T-helper 1 cell treated with Interleukin-12 subunit alpha and Interleukin-12 subunit beta and Interleukin-4 antibody, amounts not matched to agents 30 ng/mL and 1 ng/mL, for 36 hours (primary cell): ENCODE data around the gene NACC2. TPM values are rescaled to one million over a fixed set of nuclear protein-coding genes. Genes with fewer than 3 reads are reported as not detected.
"Not testable (repeated sequence)": the region's sequence is repeated elsewhere in the genome, so short reads cannot be mapped to it uniquely, and the experiment has no call there.

Source experiments
- intact Hi-C: fragments of 100-400 bp; cut with micrococcal nuclease; formaldehyde crosslinking; loops from one replicate; pipeline ENCODE4 v1.15.1; 2024
- total RNA-seq: library from RNA; stranded (reverse); gene quantifications from 2 replicates; pipeline ENCODE4 v1.2.3, GENCODE V29; 2022

NACC2 gene
- total RNA-seq, 1 donor from 2014 or later = 3.7 TPM

- intact Hi-C loops = loop anchor here (10.0 kb wide), 2 partner anchors 432 to 1502 kb away; partner anchors contain the start of genes EHMT1 and NOTCH1
Observed at GRCh38 chr9:136112541-136112940, 17.5 kb upstream of the NACC2 start.

DNA sequence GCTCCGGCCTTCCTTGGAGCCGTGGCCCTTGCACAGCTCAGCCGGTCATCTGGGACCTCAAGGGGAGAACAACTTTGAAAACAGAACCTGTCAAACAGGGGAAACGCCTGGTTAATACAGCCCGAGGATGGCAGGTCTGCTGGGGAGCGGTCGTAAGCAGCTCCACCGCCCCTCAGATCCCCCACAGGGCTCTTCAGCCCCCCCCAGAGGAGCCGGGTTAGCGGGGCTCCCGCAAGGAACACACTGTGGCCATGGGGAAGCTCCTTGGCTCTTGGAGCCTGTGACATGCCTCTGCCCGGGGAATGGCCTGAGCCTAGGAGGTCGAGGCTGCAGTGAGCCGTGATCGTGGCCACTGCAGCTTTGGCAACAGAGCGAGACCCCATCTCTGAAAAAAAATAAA is 16.8 kb upstream of the NACC2 start:
- intact Hi-C loops = loop anchor here (10.0 kb wide), 2 partner anchors 433 to 1503 kb away; partner anchors contain the start of genes EHMT1 and NOTCH1

DNA sequence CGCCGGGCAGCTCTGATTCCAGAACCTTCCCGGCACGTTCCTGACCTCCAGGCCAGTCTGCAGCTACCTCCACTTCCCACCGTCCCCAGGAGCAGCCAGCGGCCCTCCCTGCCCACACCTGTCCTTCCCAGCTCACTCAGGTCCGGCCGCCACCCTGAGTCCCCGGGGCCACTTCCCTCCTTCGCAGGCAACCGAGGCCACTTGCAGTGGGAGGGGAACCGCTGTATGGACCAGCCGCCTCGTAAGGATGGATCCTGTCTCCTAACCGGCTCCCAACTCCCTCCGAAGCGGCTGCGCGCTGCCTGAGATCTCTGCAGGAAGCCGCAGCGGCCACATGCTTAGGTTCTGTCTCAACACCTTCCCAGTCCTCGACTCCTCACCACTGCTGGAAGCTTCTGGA is 16.1 kb upstream of the NACC2 start:
- intact Hi-C loops = loop anchor here (10.0 kb wide), 2 partner anchors 434 to 1504 kb away; partner anchors contain the start of genes EHMT1 and NOTCH1

DNA sequence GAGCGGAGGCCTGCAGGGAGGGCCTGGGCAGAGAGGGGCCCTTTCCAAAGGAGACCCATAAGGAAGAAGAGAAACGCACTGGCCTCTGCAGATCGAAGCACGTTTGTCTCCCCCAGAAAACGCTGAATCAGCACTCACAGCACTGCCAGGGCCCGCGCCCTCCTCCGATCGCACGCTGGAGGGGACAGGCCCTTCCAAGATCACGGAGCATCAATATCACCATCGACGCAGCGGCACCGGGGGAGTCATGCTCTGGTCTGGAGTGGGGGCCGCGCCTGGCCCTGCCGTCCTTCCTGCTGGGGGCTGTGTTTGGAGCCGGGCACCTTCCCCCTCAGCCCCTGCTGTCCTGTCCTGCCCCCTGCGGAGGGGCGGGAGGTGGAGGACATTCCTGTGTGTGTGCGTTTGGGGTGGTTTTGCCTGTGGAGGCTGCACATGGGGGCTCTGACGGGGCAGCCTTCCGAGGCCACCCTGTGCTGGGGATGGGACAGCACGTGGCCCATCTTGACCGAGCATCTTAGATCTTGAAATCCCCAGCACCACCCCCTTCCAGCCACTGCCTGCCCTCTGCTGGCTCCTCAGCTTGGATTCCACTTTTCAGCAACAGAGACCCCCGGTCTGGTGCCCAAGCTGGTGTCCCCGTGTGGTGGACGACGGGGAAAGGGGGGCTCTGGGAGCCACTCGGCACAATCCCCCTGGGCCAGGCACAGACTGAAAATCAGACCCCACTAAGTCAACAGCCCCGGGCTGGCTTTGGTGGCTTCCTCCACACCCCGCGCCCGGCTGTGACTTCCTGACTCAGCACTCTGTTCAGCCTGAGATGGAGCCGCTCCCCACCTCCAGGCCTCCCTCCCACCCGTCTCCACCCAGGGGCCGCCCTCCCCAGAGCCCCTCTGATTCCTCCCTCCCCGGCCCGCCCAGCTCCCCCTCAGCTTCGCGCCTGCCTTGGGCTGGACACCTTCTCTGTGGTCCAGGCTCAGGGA is 15.3 kb upstream of the NACC2 start:
- intact Hi-C loops = loop anchor here (10.0 kb wide), 2 partner anchors 434 to 1504 kb away; partner anchors contain the start of genes EHMT1 and NOTCH1

GRCh38 chr9:136109351-136110081 is 14.4 kb upstream of the NACC2 start:
- intact Hi-C loops = loop anchor here (1.0 to 10.0 kb wide), 9 partner anchors 9 to 1505 kb away; partner anchors contain the start of genes CAMSAP1, DNLZ, EHMT1 and NACC2

DNA sequence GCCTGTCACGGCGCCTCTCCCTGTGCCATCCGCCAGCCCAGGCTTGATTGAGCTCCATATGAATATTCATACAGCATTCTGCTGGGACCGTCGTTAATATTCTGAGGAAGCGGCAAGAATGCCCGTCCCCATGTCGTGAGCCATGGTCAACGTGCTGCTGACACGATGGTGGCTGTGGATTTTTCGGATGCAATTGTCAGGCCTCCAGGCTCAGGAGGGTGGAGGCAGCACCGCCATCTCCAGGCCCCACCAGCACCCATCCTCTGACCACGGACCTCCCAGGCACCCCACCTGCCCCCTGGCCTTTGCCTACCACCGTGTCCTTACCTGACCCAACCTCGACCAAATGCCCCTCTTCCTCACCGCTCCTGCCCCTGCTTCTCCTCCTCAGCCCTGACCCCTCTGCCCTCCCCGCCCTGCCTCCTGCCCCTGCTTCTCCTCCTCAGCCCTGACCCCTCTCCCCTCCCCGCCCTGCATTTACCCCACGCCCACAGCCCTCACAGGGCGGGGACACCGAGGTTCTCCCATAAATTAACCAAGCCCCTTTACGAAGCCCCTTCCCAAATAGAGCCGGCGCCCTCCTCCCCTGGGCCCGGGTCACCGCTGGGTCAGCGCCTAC is 13.7 kb upstream of the NACC2 start:
- intact Hi-C loops = loop anchor here (1.0 to 5.0 kb wide), 7 partner anchors 10 to 255 kb away; partner anchors contain the start of genes CAMSAP1, DNLZ, NACC2 and TMEM250

DNA sequence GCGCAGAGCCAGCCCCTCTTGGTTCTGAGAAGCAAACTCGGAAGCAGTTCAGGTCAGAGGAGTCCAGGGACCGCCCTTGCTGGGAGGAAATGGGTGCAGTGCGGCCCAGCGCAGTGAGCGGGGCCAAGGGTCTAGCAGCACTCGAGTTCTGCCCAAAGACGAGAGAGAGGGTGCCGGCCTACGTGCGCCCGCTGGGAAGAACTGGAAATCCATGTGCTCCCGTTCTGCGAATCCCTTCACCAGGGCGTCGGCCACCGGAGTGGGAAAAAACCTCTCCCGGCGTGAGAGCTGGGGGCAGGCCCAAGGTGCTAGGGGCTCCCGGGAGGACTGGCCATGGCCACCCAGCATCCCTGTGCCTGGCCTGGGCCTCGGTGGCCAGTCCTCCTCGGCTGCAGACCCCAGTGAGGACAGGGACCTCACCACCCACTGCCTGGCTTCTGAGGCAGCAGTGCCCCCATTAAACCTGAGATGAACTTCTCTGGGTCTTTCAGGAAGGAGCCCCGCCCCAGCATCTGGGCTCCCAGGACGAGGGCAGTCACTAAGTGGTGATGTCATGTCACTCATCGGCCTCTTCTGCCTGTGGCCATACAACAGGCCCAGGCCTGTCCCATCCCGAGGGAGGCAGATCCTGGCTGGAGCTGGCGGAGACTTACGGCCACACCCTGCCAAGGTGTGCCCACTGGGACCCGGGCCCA is 13.0 kb upstream of the NACC2 start:
- intact Hi-C loops = loop anchor here (2.0 to 5.0 kb wide), 2 partner anchors 117 to 134 kb away; no protein-coding TSS in a partner anchor

- intact Hi-C loops = loop anchor here (5.0 kb wide), 1 partner anchor 135 kb away; no protein-coding TSS in a partner anchor
Observed at GRCh38 chr9:136107155-136107952, 12.3 kb upstream of the NACC2 start.

GRCh38 chr9:136105398-136106135 is 10.5 kb upstream of the NACC2 start:
- intact Hi-C loops = loop anchor here (5.0 kb wide), 1 partner anchor 137 kb away; no protein-coding TSS in a partner anchor

GRCh38 chr9:136104916-136105315 is 9.8 kb upstream of the NACC2 start:
- intact Hi-C loops = loop anchor here (5.0 kb wide), 1 partner anchor 137 kb away; no protein-coding TSS in a partner anchor

DNA sequence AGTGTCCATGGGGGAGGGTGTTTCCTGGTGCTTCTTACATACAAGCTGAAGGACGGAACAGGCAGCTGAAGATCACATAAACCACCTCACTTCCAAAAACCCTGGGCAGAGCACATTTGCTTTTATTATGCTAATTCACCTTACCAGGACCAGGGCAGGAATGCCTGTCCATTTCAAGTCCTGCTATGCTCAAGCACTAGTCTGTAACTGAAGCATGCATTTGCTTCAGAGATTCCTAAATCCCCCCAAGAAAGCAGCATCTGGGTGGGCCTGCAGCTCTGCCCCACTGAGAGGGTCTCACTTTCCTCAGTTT is 9.4 kb upstream of the NACC2 start:
- intact Hi-C loops = no loop called here

GRCh38 chr9:136103651-136104487 is 8.8 kb upstream of the NACC2 start:
- intact Hi-C loops = no loop called here

- intact Hi-C loops = not testable (repeated sequence)
Observed at GRCh38 chr9:136101615-136102074, 6.6 kb upstream of the NACC2 start.

GRCh38 chr9:136100700-136101614 is 5.9 kb upstream of the NACC2 start:
- intact Hi-C loops = no loop called here

DNA sequence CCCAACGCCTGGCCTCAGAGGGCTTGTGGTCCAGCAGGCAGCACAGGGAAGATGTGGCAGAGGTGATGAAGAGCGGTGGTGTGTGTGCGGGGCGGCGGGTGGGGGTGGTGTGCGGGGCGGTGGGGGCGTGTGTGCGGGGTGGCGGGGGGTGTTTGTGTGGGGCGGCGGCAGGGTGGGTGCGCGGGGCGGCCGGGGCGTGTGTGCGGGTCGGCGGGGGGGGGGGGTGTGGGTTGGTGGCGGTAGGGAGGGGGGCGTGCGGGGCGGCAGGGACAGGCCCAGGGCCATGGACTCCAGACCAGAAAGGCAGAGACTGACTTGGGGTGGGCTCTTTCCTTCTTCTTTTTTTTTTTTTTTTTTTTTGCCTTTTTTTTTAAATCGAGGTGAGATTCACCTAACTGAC is 4.5 kb upstream of the NACC2 start:
- intact Hi-C loops = no loop called here

DNA sequence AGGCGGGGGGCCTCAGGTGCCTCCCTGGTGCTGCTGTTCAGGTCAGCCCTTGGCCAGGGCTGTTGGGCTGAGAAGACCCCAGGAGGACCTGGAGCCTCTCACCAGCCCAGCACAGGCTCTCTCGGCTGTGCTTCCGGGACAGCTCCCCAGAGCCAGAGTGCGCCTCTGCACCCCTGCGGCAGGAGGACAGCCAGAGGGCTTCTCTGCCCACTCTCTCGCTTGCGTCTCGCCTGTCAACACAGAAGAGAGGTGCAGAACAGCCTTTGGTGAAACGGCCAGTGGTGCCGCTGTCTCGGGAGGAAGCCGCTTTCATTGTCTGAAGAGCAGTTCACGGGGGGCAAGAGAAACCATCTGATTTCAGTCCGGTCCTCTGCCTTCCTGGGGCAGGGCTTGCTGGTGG is 3.8 kb upstream of the NACC2 start:
- intact Hi-C loops = no loop called here

- intact Hi-C loops = no loop called here
Observed at GRCh38 chr9:136098210-136098609, 3.1 kb upstream of the NACC2 start.
